ENCODE measurements around the gene NFAT5.
"Not testable (repeated sequence)": the region's sequence is repeated elsewhere in the genome, so short reads cannot be mapped to it uniquely, and the experiment has no call there.

The NFAT5 gene, protein sequence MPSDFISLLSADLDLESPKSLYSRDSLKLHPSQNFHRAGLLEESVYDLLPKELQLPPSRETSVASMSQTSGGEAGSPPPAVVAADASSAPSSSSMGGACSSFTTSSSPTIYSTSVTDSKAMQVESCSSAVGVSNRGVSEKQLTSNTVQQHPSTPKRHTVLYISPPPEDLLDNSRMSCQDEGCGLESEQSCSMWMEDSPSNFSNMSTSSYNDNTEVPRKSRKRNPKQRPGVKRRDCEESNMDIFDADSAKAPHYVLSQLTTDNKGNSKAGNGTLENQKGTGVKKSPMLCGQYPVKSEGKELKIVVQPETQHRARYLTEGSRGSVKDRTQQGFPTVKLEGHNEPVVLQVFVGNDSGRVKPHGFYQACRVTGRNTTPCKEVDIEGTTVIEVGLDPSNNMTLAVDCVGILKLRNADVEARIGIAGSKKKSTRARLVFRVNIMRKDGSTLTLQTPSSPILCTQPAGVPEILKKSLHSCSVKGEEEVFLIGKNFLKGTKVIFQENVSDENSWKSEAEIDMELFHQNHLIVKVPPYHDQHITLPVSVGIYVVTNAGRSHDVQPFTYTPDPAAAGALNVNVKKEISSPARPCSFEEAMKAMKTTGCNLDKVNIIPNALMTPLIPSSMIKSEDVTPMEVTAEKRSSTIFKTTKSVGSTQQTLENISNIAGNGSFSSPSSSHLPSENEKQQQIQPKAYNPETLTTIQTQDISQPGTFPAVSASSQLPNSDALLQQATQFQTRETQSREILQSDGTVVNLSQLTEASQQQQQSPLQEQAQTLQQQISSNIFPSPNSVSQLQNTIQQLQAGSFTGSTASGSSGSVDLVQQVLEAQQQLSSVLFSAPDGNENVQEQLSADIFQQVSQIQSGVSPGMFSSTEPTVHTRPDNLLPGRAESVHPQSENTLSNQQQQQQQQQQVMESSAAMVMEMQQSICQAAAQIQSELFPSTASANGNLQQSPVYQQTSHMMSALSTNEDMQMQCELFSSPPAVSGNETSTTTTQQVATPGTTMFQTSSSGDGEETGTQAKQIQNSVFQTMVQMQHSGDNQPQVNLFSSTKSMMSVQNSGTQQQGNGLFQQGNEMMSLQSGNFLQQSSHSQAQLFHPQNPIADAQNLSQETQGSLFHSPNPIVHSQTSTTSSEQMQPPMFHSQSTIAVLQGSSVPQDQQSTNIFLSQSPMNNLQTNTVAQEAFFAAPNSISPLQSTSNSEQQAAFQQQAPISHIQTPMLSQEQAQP (N-terminal part only)

DNA sequence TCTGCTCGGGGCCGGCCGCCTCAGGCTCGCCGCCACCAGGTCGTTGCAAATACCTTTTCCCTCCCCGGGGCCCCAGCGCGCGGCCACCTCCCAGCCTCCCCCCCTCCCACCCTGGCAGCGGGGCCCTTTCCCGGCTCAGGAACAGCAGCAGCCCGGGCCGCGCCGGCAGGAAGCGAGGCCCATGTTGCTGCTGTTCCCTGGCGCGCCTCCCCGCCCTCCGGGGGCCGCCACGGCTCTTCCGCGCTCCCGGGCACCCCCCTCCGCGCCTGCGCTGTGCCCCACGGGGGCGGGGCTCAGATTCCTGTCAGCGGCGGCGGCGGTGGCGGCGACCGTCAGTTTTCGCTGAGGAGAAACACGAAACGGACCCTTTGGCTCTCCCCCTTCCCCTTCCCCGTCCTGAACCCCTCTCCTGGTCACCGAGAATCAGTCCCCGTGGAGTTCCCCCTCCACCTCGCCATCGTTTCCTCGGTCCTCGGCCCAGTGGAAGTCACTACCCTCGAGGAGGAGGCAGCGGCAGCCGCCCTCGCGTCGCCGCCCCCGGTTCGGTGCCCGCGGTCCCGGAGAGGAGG lies at the start of gene NFAT5:
Gene NFAT5 (plus strand): TSS at position 296 of the 569 bp plus-strand sequence. CDS start 336 bp downstream, outside the sequence.
- peak; percentile 83 for DNase-seq (ENCODE audit: low read depth)
- peak within 1 kb of the TSS; percentile 80 for H3K4me3 ChIP-seq (ENCODE audit: low read length)
- TF ChIP-seq, protein P1, sequence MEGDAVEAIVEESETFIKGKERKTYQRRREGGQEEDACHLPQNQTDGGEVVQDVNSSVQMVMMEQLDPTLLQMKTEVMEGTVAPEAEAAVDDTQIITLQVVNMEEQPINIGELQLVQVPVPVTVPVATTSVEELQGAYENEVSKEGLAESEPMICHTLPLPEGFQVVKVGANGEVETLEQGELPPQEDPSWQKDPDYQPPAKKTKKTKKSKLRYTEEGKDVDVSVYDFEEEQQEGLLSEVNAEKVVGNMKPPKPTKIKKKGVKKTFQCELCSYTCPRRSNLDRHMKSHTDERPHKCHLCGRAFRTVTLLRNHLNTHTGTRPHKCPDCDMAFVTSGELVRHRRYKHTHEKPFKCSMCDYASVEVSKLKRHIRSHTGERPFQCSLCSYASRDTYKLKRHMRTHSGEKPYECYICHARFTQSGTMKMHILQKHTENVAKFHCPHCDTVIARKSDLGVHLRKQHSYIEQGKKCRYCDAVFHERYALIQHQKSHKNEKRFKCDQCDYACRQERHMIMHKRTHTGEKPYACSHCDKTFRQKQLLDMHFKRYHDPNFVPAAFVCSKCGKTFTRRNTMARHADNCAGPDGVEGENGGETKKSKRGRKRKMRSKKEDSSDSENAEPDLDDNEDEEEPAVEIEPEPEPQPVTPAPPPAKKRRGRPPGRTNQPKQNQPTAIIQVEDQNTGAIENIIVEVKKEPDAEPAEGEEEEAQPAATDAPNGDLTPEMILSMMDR (IDR thresholded peaks at IDR 0.05; ENCODE audit: insufficient read depth, low read depth, low read length, missing control alignments): no peak

GRCh38 chr16:69517914-69518313 lies 47.9 kb upstream of the NFAT5 start:
- DNase-seq (ENCODE audit: low read depth); H3K4me3 ChIP-seq (ENCODE audit: low read length): not testable (repeated sequence)

DNA sequence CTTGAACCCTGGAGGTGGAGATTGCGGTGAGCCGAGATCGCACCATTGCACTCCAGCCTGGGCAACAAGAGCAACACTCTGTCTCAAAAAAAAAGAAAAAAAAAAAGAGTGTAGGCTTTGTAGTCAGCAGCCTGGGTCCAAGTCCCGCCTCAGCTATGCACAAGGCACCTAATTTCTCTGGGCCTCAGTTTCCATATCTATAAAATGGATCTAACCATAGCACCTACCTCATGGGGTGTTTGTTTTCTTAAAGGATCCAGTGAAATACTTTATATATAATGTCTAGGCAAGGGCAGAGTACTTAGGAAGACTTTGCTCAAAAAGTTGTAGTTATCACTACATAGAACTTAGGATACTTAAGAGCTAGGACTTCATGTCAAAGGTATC lies 45.4 kb upstream of the NFAT5 start:
- DNase-seq (ENCODE audit: low read depth): no peak
- no peak overlapping the region for H3K4me3 ChIP-seq (ENCODE audit: low read length)
- TF ChIP-seq, protein P1 (IDR thresholded peaks at IDR 0.05; ENCODE audit: insufficient read depth, low read depth, low read length, missing control alignments): no peak

- DNase-seq (ENCODE audit: low read depth): peak; percentile 19
- TF ChIP-seq, protein P1 (IDR thresholded peaks at IDR 0.05; ENCODE audit: insufficient read depth, low read depth, low read length, missing control alignments): no peak
- H3K4me3 ChIP-seq (ENCODE audit: low read length): no peak overlapping the region
Measured at GRCh38 chr16:69520800-69521602, 44.8 kb upstream of the NFAT5 start.

DNA sequence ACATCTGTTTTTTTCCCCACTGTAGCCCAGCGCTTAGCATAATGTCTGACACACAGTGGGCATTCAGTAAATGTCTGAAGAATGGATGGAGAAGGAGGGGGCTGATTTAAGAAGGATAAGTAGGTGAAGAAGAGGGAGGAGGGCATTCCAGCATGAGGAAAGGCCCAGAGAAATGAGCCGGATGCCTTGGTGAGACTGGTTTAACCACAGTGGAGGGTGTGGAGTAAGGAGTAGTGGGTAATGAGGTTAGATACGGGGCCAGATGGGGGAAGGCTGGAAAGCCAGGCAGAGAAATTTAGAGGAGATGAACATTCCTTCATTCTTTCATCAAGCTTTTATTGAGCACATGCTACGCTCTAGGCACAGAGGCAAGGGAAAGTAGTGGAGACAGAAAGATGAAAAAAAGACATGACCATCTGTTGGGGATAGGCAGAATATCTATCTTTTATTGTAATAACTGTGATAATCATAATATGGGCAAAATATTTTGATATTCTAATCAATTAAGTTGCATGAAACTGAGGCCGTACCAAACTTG lies 43.7 kb upstream of the NFAT5 start:
- H3K4me3 ChIP-seq (ENCODE audit: low read length): no peak overlapping the region
- DNase-seq (ENCODE audit: low read depth): no peak
- TF ChIP-seq, protein P1 (IDR thresholded peaks at IDR 0.05; ENCODE audit: insufficient read depth, low read depth, low read length, missing control alignments): no peak

GRCh38 chr16:69522732-69523404 lies 42.9 kb upstream of the NFAT5 start:
- no peak for DNase-seq (ENCODE audit: low read depth)
- TF ChIP-seq, protein P1 (IDR thresholded peaks at IDR 0.05; ENCODE audit: insufficient read depth, low read depth, low read length, missing control alignments): no peak
- no peak overlapping the region for H3K4me3 ChIP-seq (ENCODE audit: low read length)

All from epithelial cell of esophagus (primary cell).